HEK293 (cell line): ENCODE results near the gene LIX1L.

Experiments
- BCL6B ChIP-seq: fragments of 450-650 bp; formaldehyde crosslinking; IDR thresholded peaks from 2 replicates; pipeline ENCODE4 v1.5.1; 2017; ENCODE audit warnings: missing biosample characterization, missing genetic modification characterization
- FEZF1 ChIP-seq: fragments of 450-650 bp; formaldehyde crosslinking; IDR thresholded peaks from 2 replicates; pipeline ENCODE4 v1.5.1; 2016; ENCODE audit warnings: missing biosample characterization, missing genetic modification characterization
- GLI4 ChIP-seq: fragments of 450-650 bp; formaldehyde crosslinking; IDR thresholded peaks from 2 replicates; pipeline ENCODE4 v1.5.1; 2016; ENCODE audit warnings: missing biosample characterization, missing genetic modification characterization
- HOXA7 ChIP-seq: sonication (generic); formaldehyde crosslinking; IDR thresholded peaks from 2 replicates; pipeline ENCODE4 v1.8.1; 2022; ENCODE audit warnings: missing genetic modification reagents, borderline replicate concordance
- KLF8 ChIP-seq: fragments of 450-650 bp; formaldehyde crosslinking; IDR thresholded peaks from 2 replicates; pipeline ENCODE4 v1.5.1; 2016; ENCODE audit warnings: missing biosample characterization, missing genetic modification characterization
- MZF1 ChIP-seq: fragments of 450-650 bp; formaldehyde crosslinking; IDR thresholded peaks from 2 replicates; pipeline ENCODE4 v1.5.1; 2017; ENCODE audit warnings: missing biosample characterization, missing genetic modification characterization, borderline replicate concordance
- SCRT2 ChIP-seq: fragments of 450-650 bp; formaldehyde crosslinking; IDR thresholded peaks from 2 replicates; pipeline ENCODE4 v1.5.1; 2016; ENCODE audit warnings: missing biosample characterization, missing genetic modification characterization
- SP7 ChIP-seq: fragments of 450-650 bp; formaldehyde crosslinking; IDR thresholded peaks from 2 replicates; pipeline ENCODE4 v1.5.1; 2016; ENCODE audit warnings: missing biosample characterization, missing genetic modification characterization
- ZEB2 ChIP-seq: fragments of 450-650 bp; formaldehyde crosslinking; IDR thresholded peaks from 2 replicates; pipeline ENCODE4 v1.5.1; 2016; ENCODE audit warnings: missing biosample characterization, missing genetic modification characterization
- ZFHX2 ChIP-seq: fragments of 450-650 bp; formaldehyde crosslinking; conservative IDR thresholded peaks from 2 replicates; pipeline ENCODE4 v1.5.1; 2016; ENCODE audit warnings: missing biosample characterization, missing genetic modification characterization
- ZIC2 ChIP-seq: fragments of 450-650 bp; formaldehyde crosslinking; IDR thresholded peaks from 2 replicates; pipeline ENCODE4 v1.5.1; 2016; ENCODE audit warnings: missing biosample characterization, missing genetic modification characterization
- ZNF132 ChIP-seq: fragments of 450-650 bp; formaldehyde crosslinking; IDR thresholded peaks from 2 replicates; pipeline ENCODE4 v1.5.1; 2017; ENCODE audit warnings: missing biosample characterization, missing genetic modification characterization, borderline replicate concordance
- ZNF140 ChIP-seq: fragments of 450-650 bp; formaldehyde crosslinking; IDR thresholded peaks from 2 replicates; pipeline ENCODE4 v1.5.1; 2016; ENCODE audit warnings: missing biosample characterization, missing genetic modification characterization
- ZNF155 ChIP-seq: fragments of 450-650 bp; formaldehyde crosslinking; IDR thresholded peaks from 2 replicates; pipeline ENCODE4 v1.5.1; 2016; ENCODE audit warnings: missing biosample characterization, missing genetic modification characterization
- ZNF335 ChIP-seq: fragments of 450-650 bp; formaldehyde crosslinking; conservative IDR thresholded peaks from 2 replicates; pipeline ENCODE4 v1.5.1; 2016; ENCODE audit warnings: missing biosample characterization, missing genetic modification characterization
- ZNF37A ChIP-seq: fragments of 450-650 bp; IDR thresholded peaks from 2 replicates; pipeline ENCODE4 v1.5.1; 2018; ENCODE audit warnings: missing biosample characterization, missing genetic modification characterization
- ZNF501 ChIP-seq: fragments of 450-650 bp; formaldehyde crosslinking; IDR thresholded peaks from 2 replicates; pipeline ENCODE4 v1.5.1; 2016; ENCODE audit warnings: missing biosample characterization, missing genetic modification characterization
- ZNF623 ChIP-seq: fragments of 450-650 bp; formaldehyde crosslinking; IDR thresholded peaks from 2 replicates; pipeline ENCODE4 v1.5.1; 2016; ENCODE audit warnings: missing biosample characterization, missing genetic modification characterization
- ZNF639 ChIP-seq: fragments of 450-650 bp; formaldehyde crosslinking; IDR thresholded peaks from 2 replicates; pipeline ENCODE4 v1.5.1; 2016; ENCODE audit warnings: missing biosample characterization, missing genetic modification characterization
- ZNF658 ChIP-seq: fragments of 450-650 bp; formaldehyde crosslinking; IDR thresholded peaks from 2 replicates; pipeline ENCODE4; 2016; ENCODE audit warnings: missing biosample characterization, missing genetic modification characterization
- ZNF660 ChIP-seq: fragments of 450-650 bp; IDR thresholded peaks from 2 replicates; pipeline ENCODE4 v1.5.1; 2018; ENCODE audit warnings: missing biosample characterization, mild to moderate bottlenecking, missing genetic modification characterization
- ZNF76 ChIP-seq: fragments of 450-650 bp; formaldehyde crosslinking; IDR thresholded peaks from 2 replicates; pipeline ENCODE4; 2016; ENCODE audit warnings: low read depth, missing biosample characterization, missing genetic modification characterization, borderline replicate concordance
- TF ChIP-seq, protein P1 (sequence below): fragments of 450-650 bp; formaldehyde crosslinking; IDR thresholded peaks from 2 replicates; pipeline ENCODE4 v1.5.1; 2016; ENCODE audit warnings: missing biosample characterization, missing genetic modification characterization
- TF ChIP-seq, protein P2 (sequence below): fragments of 450-650 bp; formaldehyde crosslinking; IDR thresholded peaks from 2 replicates; pipeline ENCODE4 v1.5.1; 2016; ENCODE audit warnings: missing biosample characterization, missing genetic modification characterization
- TF ChIP-seq, protein P3 (sequence below): fragments of 450-650 bp; formaldehyde crosslinking; optimal IDR thresholded peaks from 2 replicates; pipeline ENCODE3; 2016; ENCODE audit warnings: missing biosample characterization, mild to moderate bottlenecking, missing genetic modification characterization
- TF ChIP-seq, protein P4 (sequence below): fragments of 450-650 bp; formaldehyde crosslinking; IDR thresholded peaks from 2 replicates; pipeline ENCODE4 v1.5.1; 2016; ENCODE audit warnings: missing biosample characterization, missing genetic modification characterization
- TF ChIP-seq, protein P5 (sequence below): fragments of 450-650 bp; formaldehyde crosslinking; IDR thresholded peaks from 2 replicates; pipeline ENCODE4 v1.5.1; 2016; ENCODE audit warnings: missing biosample characterization, missing genetic modification characterization

Gene LIX1L

DNA sequence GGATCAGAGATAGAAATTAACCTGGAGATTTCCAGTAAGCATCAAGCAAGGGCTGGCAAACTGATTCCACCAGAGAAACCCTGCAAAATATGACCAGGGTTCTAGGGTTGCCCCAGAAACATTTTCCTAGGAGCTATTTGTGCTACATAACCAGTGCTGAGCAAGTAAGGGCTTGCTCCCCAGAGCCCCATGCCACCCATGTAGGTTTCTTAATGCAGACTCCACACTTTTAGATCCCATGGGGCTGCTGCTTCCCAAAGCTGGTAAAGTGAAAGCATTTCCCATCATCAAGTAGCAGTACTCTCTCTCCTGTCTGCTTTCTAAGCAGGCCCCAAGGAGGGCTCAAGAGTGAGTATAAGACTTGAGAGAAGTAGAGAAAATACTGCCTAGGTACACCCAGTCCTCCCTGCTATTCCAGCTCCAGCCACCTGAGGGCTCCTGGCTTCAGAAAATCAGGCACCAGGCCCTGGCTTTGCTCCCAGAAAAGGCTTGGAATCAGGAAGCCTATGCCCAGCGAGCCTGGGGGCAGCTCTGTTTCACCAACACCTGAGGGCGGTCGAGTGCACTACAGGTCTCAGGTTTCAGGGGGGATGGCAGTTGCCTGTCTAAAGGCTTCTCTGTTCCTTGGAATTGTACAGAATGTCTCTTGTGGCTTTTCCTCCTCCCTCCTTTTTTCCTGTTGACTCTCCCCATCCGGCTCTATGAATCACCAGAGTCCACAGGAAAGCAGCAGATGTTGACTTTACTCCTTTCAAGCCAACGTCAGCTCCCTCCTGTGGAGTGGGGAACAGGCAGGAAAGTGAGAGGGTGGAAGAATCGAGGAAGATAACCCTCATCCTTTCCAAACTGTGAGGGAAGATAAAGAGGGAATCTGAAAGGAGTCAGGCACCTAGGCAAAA is 66.0 kb downstream of the LIX1L start (continued):
- TF ChIP-seq ZNF639 (tag by site-specific recombination), result peak; percentile 70; the same call in 1 of the 2 replicates
- TF ChIP-seq ZNF658, result no peak
- peak; percentile 97 for TF ChIP-seq SCRT2
- TF ChIP-seq ZNF660 (tag by site-specific recombination), result peak; percentile 91; the same call in 1 of the 2 replicates
- TF ChIP-seq MZF1 (tag by site-specific recombination), result peak; percentile 95
- TF ChIP-seq BCL6B (tag by site-specific recombination), result no peak
- no peak for TF ChIP-seq ZNF76 (tag by site-specific recombination)
- TF ChIP-seq ZNF155, result no peak
- peak; percentile 73 for TF ChIP-seq ZEB2 (tag by site-specific recombination)
- TF ChIP-seq ZNF335 (tag by site-specific recombination), result peak; percentile 96
- peak; percentile 69 for TF ChIP-seq ZIC2 (tag by site-specific recombination)
- TF ChIP-seq ZNF37A (tag by site-specific recombination), result no peak
- TF ChIP-seq, protein P1, sequence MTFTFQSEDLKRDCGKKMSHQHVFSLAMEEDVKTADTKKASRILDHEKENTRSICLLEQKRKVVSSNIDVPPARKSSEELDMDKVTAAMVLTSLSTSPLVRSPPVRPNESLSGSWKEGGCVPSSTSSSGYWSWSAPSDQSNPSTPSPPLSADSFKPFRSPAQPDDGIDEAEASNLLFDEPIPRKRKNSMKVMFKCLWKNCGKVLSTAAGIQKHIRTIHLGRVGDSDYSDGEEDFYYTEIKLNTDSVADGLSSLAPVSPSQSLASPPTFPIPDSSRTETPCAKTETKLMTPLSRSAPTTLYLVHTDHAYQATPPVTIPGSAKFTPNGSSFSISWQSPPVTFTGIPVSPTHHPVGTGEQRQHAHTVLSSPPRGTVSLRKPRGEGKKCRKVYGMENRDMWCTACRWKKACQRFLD (tag by site-specific recombination), result no peak
- no peak for TF ChIP-seq ZNF623 (tag by site-specific recombination)
- peak; percentile 44; the same call in 1 of the 2 replicates for TF ChIP-seq FEZF1
- TF ChIP-seq ZNF132 (tag by site-specific recombination), result no peak
- no peak for TF ChIP-seq ZNF140 (tag by site-specific recombination)
- TF ChIP-seq, protein P2, sequence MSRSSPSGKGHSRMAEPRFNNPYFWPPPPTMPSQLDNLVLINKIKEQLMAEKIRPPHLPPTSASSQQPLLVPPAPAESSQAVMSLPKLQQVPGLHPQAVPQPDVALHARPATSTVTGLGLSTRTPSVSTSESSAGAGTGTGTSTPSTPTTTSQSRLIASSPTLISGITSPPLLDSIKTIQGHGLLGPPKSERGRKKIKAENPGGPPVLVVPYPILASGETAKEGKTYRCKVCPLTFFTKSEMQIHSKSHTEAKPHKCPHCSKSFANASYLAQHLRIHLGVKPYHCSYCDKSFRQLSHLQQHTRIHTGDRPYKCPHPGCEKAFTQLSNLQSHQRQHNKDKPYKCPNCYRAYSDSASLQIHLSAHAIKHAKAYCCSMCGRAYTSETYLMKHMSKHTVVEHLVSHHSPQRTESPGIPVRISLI, result no peak; the same call in 1 of the 2 replicates
- TF ChIP-seq, protein P3, sequence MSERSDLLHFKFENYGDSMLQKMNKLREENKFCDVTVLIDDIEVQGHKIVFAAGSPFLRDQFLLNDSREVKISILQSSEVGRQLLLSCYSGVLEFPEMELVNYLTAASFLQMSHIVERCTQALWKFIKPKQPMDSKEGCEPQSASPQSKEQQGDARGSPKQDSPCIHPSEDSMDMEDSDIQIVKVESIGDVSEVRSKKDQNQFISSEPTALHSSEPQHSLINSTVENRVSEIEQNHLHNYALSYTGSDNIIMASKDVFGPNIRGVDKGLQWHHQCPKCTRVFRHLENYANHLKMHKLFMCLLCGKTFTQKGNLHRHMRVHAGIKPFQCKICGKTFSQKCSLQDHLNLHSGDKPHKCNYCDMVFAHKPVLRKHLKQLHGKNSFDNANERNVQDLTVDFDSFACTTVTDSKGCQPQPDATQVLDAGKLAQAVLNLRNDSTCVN (tag by site-specific recombination), result no peak
- no peak for TF ChIP-seq HOXA7 (CRISPR knock-in tag)
- no peak for TF ChIP-seq ZFHX2 (tag by site-specific recombination)
- peak; percentile 65; the same call in 1 of the 2 replicates for TF ChIP-seq KLF8
- peak; percentile 74; the same call in 1 of the 2 replicates for TF ChIP-seq ZNF501 (tag by site-specific recombination)
- no peak for TF ChIP-seq GLI4 (tag by site-specific recombination)
- TF ChIP-seq, protein P4, sequence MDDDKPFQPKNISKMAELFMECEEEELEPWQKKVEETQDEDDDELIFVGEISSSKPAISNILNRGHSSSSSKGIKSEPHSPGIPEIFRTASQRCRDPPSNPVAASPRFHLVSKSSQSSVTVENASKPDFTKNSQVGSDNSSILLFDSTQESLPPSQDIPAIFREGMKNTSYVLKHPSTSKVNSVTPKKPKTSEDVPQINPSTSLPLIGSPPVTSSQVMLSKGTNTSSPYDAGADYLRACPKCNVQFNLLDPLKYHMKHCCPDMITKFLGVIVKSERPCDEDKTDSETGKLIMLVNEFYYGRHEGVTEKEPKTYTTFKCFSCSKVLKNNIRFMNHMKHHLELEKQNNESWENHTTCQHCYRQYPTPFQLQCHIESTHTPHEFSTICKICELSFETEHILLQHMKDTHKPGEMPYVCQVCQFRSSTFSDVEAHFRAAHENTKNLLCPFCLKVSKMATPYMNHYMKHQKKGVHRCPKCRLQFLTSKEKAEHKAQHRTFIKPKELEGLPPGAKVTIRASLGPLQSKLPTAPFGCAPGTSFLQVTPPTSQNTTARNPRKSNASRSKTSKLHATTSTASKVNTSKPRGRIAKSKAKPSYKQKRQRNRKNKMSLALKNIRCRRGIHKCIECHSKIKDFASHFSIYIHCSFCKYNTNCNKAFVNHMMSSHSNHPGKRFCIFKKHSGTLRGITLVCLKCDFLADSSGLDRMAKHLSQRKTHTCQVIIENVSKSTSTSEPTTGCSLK (tag by site-specific recombination), result no peak
- TF ChIP-seq, protein P5, sequence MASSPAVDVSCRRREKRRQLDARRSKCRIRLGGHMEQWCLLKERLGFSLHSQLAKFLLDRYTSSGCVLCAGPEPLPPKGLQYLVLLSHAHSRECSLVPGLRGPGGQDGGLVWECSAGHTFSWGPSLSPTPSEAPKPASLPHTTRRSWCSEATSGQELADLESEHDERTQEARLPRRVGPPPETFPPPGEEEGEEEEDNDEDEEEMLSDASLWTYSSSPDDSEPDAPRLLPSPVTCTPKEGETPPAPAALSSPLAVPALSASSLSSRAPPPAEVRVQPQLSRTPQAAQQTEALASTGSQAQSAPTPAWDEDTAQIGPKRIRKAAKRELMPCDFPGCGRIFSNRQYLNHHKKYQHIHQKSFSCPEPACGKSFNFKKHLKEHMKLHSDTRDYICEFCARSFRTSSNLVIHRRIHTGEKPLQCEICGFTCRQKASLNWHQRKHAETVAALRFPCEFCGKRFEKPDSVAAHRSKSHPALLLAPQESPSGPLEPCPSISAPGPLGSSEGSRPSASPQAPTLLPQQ (tag by site-specific recombination), result peak; percentile 71
- peak; percentile 84 for TF ChIP-seq SP7
